Karpas-422 (cell line): ENCODE data around the gene MVK. TPM values are rescaled to one million over a fixed set of nuclear protein-coding genes. Genes with fewer than 3 reads are reported as not detected.
A peak's percentile ranks its signal among the peaks of the same experiment; 100 is the strongest.

Experiments
- DNase-seq: peaks from one replicate; pipeline ENCODE4 v3.0.0-alpha.2; 2015
- H2AFZ ChIP-seq: fragments of 200-600 bp; sonication (generic); 2 replicates; pipeline ENCODE4 v1.6.1; 2014; ENCODE audit warnings: antibody characterized with exemption, low read length, mixed read lengths
- H3K27ac ChIP-seq: fragments of 200-600 bp; sonication (generic); 2 replicates; pipeline ENCODE4 v1.5.1; 2014; ENCODE audit warnings: mild to moderate bottlenecking, low read length, moderate library complexity
- H3K27me3 ChIP-seq: fragments of 200-600 bp; sonication (generic); 2 replicates; pipeline ENCODE4 v1.6.1; 2014; ENCODE audit warnings: low read length, mixed read lengths
- H3K36me3 ChIP-seq: fragments of 200-600 bp; sonication (generic); 2 replicates; pipeline ENCODE4 v1.6.1; 2014; ENCODE audit warnings: low read length, mixed read lengths; ENCODE audit not compliant: insufficient read depth
- H3K4me1 ChIP-seq: fragments of 200-600 bp; sonication (generic); 2 replicates; pipeline ENCODE4 v1.6.1; 2014; ENCODE audit warnings: mild to moderate bottlenecking, low read length, mixed read lengths
- H3K4me2 ChIP-seq: fragments of 200-600 bp; sonication (generic); 2 replicates; pipeline ENCODE4 v1.6.1; 2014; ENCODE audit warnings: low read length, low read depth, mild to moderate bottlenecking; ENCODE audit not compliant: poor library complexity, severe bottlenecking
- H3K4me3 ChIP-seq: fragments of 200-600 bp; sonication (generic); 2 replicates; pipeline ENCODE4 v1.5.1; 2014; ENCODE audit warnings: mild to moderate bottlenecking, antibody characterized with exemption, low read length, mixed read lengths
- H3K79me2 ChIP-seq: fragments of 200-600 bp; sonication (generic); 2 replicates; pipeline ENCODE4 v1.6.1; 2014; ENCODE audit warnings: mild to moderate bottlenecking, low read length, mixed read lengths
- H3K9ac ChIP-seq: fragments of 200-600 bp; sonication (generic); 2 replicates; pipeline ENCODE4 v1.6.0; 2014; ENCODE audit warnings: low read length
- H3K9me2 ChIP-seq: fragments of 200-600 bp; sonication (generic), shearing (Covaris generic); replicated peaks from 2 replicates; pipeline ENCODE4 v1.6.0; 2014; ENCODE audit warnings: mild to moderate bottlenecking, low read length, moderate library complexity; ENCODE audit not compliant: insufficient read depth
- H3K9me3 ChIP-seq: fragments of 300-700, 200-600 bp; sonication (generic); 2 replicates; pipeline ENCODE4 v1.6.1; 2014; ENCODE audit warnings: low read length, mixed read lengths
- H4K20me1 ChIP-seq: fragments of 200-600 bp; sonication (generic); 2 replicates; pipeline ENCODE4 v1.6.1; 2014; ENCODE audit warnings: mild to moderate bottlenecking, antibody characterized with exemption, low read length, low read depth; ENCODE audit not compliant: insufficient read depth
- total RNA-seq: library from RNA; depleted of rRNA; stranded (reverse); fragments of >200 nt; shearing (Covaris generic); gene quantifications from 2 replicates; pipeline ENCODE4 v1.2.3, GENCODE V29; 2014; ENCODE audit warnings: low replicate concordance; rRNA removed

Gene MVK
- total RNA-seq: 14.7 and 19.0 TPM in 2 replicates

DNA sequence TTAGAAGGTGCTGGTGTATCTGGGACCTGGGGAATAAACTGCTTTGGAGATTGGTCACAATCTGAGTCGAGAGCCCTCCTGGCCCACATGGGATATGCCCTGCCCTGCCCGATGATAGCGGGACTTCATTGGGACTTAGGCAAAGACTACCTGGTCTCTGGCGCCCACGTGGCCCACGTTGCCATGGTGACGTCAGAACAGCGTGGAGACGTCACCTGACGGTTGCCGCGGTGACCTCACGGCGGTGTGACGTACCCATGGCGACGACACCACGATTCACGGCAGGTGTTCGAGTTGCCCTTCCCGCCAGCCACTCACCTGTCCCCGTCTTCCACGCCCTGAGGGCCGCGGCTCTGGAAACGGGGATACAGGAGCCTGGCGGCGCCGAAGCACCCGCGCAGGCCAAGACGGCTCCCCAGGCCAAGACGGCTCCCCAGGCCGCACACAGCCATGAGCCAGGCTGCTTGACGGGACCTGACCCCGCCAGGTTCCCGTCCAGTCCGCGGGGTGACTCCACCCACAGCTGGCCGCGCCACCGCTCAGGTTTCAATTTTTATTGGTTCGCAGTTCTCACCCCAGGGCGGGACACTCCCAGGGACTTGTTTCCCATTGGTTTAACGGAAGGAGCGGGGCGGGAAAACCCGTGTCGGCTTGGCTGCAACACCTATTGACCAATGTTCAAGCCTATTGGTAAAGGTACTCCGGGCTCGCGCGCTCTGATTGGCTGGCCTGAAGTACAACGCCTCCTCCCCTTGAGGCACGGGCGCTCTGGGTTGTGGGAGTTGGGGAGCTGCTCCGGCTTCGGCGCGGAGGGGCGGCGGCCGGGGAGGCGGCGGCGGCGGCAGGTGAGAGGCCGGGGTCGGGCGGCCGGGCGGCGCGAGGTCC lies at the start of gene MVK, which contains the start of gene MMAB:
MVK (plus strand) TSS at position 766 of the 885 bp plus-strand sequence. CDS start 1,029 bp downstream, outside the sequence.
MMAB (minus strand) TSS at position 476 of the 885 bp plus-strand sequence; CDS start at position 452, 24 bp downstream.
- Histone ChIP-seq H3K27me3 (no peaks in the 10 kb centered on the region), H3K27ac (peak within 1 kb of the TSS; percentile 59), H3K4me1 (peaks cover 27% of the 10 kb centered on the region), H3K4me2 (peak within 1 kb of the TSS; percentile 96), H3K9me2 (no peaks in the 10 kb centered on the region), H3K4me3 (peak within 1 kb of the TSS; percentile 81), H3K9me3 (no peaks in the 10 kb centered on the region), H4K20me1 (no peaks in the 10 kb centered on the region), H3K9ac (peak within 1 kb of the TSS; percentile 77), H3K36me3 (peaks cover 18% of the 10 kb centered on the region), H2AFZ (peak within 1 kb of the TSS; percentile 73; the same call in 1 of the 2 replicates), H3K79me2 (peaks cover 29% of the 10 kb centered on the region)
- DNase-seq: peak; percentile 100

DNA sequence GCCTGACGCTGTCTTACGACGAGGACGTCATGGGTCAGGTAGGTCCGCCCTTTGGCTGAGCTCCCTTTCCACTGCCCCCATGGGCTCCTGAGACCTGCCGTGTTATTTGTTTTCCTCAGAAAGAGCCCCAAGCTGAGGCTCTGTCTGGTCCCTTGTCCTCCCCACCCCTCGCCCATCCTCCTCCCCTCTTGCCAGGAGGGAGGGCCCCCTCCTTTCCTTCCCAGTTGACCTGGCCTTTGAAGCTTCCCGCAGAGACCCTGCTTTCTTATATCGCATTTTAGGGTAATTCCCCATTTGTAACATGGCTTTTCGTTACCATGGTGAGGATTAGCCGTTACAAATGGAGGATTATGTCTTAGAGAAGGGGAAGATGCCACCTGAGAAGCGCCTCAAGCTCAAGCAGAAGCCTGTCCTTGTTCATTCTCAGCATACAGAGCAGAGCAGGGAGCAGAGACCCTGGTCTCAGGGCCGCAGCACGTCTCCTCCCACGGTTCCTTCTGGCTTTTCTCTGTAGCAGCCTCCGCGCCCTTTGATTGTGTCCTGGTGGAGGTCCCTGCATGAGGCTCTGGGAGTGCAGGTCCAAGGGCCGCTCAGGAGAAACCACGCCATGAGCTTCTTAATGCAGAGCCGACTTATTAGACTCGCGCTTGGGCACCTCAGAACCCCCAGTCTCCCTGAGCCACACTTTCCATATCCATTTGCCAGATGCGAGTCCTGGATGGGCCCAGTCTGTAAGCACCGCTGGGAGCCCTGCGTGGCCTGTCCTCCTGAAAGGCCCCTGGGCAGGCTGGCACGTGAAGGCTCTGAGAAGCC lies 48.9 kb upstream of the MVK start:
- DNase-seq: no peak
- Histone ChIP-seq H2AFZ (no peak overlapping the region), H3K27me3 (no peaks in the 10 kb centered on the region), H3K4me3 (no peak overlapping the region), H3K9me3 (no peaks in the 10 kb centered on the region), H4K20me1 (no peaks in the 10 kb centered on the region), H3K4me2 (no peak overlapping the region), H3K27ac (no peak overlapping the region), H3K9me2 (no peaks in the 10 kb centered on the region), H3K36me3 (no peaks in the 10 kb centered on the region), H3K4me1 (no peaks in the 10 kb centered on the region), H3K79me2 (no peaks in the 10 kb centered on the region), H3K9ac (no peak overlapping the region)

DNA sequence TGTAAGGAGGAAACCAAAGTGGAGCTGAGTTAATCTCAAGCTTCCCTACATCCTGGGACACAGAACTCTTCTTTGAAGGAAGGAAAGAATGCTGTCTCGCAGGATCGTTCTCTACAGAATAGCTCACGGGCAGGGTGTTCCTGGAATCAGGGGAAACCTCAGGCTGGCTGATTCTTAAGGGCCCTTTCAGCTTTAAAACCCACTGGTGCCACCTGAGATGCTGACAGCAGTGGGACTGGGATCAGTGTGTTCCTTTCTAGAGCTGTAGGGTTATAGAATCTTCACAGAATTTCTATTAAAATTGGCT lies 48.4 kb upstream of the MVK start:
- no peak overlapping the region for H3K4me3 ChIP-seq
- H4K20me1 ChIP-seq: no peaks in the 10 kb centered on the region
- no peak overlapping the region for H3K27ac ChIP-seq
- no peak overlapping the region for H3K4me2 ChIP-seq
- H3K9me3 ChIP-seq: no peaks in the 10 kb centered on the region
- H3K79me2 ChIP-seq: no peaks in the 10 kb centered on the region
- H3K9me2 ChIP-seq: no peaks in the 10 kb centered on the region
- H3K9ac ChIP-seq: no peak overlapping the region
- H3K4me1 ChIP-seq: no peaks in the 10 kb centered on the region
- no peaks in the 10 kb centered on the region for H3K36me3 ChIP-seq
- no peak for DNase-seq
- H2AFZ ChIP-seq: no peak overlapping the region
- no peaks in the 10 kb centered on the region for H3K27me3 ChIP-seq

GRCh38 chr12:109527489-109528123 lies 46.0 kb upstream of the MVK start:
- no peak overlapping the region for H3K4me2 ChIP-seq
- no peaks in the 10 kb centered on the region for H3K27me3 ChIP-seq
- no peaks in the 10 kb centered on the region for H3K9me2 ChIP-seq
- no peak overlapping the region for H3K27ac ChIP-seq
- H3K9me3 ChIP-seq: no peaks in the 10 kb centered on the region
- no peak overlapping the region for H3K9ac ChIP-seq
- no peaks in the 10 kb centered on the region for H3K4me1 ChIP-seq
- no peak overlapping the region for H3K4me3 ChIP-seq
- H2AFZ ChIP-seq: no peak overlapping the region
- no peak for DNase-seq
- no peaks in the 10 kb centered on the region for H4K20me1 ChIP-seq
- no peaks in the 10 kb centered on the region for H3K79me2 ChIP-seq
- peaks cover 3% of the 10 kb centered on the region; the same call in 1 of the 2 replicates for H3K36me3 ChIP-seq

- no peak overlapping the region for H3K4me2 ChIP-seq
- no peaks in the 10 kb centered on the region for H3K4me1 ChIP-seq
- H3K9ac ChIP-seq: no peak overlapping the region
- H3K36me3 ChIP-seq: peaks cover 3% of the 10 kb centered on the region; the same call in 1 of the 2 replicates
- no peak overlapping the region for H3K27ac ChIP-seq
- H3K27me3 ChIP-seq: no peaks in the 10 kb centered on the region
- H3K4me3 ChIP-seq: no peak overlapping the region
- H4K20me1 ChIP-seq: no peaks in the 10 kb centered on the region
- no peaks in the 10 kb centered on the region for H3K9me2 ChIP-seq
- H3K79me2 ChIP-seq: no peaks in the 10 kb centered on the region
- no peak overlapping the region for H2AFZ ChIP-seq
- no peaks in the 10 kb centered on the region for H3K9me3 ChIP-seq
- DNase-seq: no peak
These were observed 43.6 kb upstream of the MVK start for GRCh38 chr12:109529691-109530640.

GRCh38 chr12:109531411-109531810 lies 42.2 kb upstream of the MVK start:
- Histone ChIP-seq H4K20me1 (no peaks in the 10 kb centered on the region), H3K4me3 (no peak overlapping the region), H2AFZ (no peak overlapping the region), H3K36me3 (peaks cover 3% of the 10 kb centered on the region; the same call in 1 of the 2 replicates), H3K27ac (no peak overlapping the region), H3K9me3 (no peaks in the 10 kb centered on the region), H3K9ac (no peak overlapping the region), H3K4me1 (no peaks in the 10 kb centered on the region), H3K4me2 (no peak overlapping the region), H3K9me2 (no peaks in the 10 kb centered on the region), H3K27me3 (no peaks in the 10 kb centered on the region), H3K79me2 (no peaks in the 10 kb centered on the region)
- no peak for DNase-seq

- no peaks in the 10 kb centered on the region for H3K27me3 ChIP-seq
- H3K79me2 ChIP-seq: no peaks in the 10 kb centered on the region
- peaks cover 3% of the 10 kb centered on the region; the same call in 1 of the 2 replicates for H3K36me3 ChIP-seq
These were observed 40.7 kb upstream of the MVK start for GRCh38 chr12:109532721-109533486.

More at GRCh38 chr12:109532721-109533486, 40.7 kb upstream of the MVK start:
- Histone ChIP-seq H3K4me3 (no peak overlapping the region), H3K9ac (no peak overlapping the region), H4K20me1 (no peaks in the 10 kb centered on the region), H3K4me1 (no peaks in the 10 kb centered on the region), H3K4me2 (no peak overlapping the region), H3K9me2 (no peaks in the 10 kb centered on the region), H2AFZ (no peak overlapping the region), H3K27ac (no peak overlapping the region), H3K9me3 (no peaks in the 10 kb centered on the region)
- no peak for DNase-seq
